ENCODE data around the gene FOXP3.

The FOXP3 gene

DNA sequence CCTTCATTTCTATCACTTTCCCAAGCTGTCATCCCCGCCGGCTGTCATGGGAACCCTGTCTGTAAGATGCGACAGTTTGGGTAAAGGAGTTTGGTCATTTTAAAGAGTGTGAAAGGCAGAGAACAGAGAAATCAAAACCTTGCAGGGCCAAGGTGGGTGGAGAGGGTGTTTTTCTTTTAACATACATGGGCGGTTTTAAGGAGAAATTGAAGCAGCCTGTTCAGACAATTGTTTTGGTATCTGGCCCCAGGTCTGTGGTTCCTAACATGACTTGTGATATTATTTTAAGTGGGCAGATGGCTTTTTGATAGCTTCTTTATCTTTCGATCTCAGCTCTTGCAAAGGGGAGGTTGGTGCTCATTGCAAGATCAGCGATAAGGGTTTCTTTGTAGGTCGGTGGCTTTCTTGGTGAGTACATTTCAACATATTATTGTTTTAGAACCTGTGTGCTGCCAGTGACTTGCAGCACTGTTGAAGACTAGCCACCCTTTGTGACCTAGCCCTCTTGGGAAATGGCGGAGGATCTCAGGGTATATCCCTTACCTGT, 8.7 kb upstream of the FOXP3 start:
- no peak for DNase-seq

DNA sequence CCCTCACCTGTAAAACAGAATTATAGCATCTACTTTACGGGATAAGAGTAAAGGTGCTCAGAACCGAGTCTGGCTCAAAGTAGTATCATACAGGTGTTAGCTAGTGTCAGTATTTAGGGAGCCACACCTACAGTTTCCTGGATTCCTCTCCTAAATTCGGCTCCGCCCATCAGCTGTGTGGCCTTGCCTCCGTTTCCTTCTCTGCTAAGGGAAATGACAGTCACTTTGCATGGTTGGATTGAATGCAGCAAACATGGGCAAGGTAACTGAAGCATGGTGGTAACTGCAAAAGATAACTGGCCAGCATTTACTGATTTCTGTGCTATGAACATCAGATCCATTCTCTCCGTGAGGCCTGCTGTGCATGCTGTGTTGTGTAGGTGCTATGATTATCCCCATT, 7.9 kb upstream of the FOXP3 start:
- DNase-seq, result no peak

- DNase-seq, result no peak
These were observed 6.8 kb upstream of the FOXP3 start for GRCh38 chrX:49271341-49271740.

DNA sequence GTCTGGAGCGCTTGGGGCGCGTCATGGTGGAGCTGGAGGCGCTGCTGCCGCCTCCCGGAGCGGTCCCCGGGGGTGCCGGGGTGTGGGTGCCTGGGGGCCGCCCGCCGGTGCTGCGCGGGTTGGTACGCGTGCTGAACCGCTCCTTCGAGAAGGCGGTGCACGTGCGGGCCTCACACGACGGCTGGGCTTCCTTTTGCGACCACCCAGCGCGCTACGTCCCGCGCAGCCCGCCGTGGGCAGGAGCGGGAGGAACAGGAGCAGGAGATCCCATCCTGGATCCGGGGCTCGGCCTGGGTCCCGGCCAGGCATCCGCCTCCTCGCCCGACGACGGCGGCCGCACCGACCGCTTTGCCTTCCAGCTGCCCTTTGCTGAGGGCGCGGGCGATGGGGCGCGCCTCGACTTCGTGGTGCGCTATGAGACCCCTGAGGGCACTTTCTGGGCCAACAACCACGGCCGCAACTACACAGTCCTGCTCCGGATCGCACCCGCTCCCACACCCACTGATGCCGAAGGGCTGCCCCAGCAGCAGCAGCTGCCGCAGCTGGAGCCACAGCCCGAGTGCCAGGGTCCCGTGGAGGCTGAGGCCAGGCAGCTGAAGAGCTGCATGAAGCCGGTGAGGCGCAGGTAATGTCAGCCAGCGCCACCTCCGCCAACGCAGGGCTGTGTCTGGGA, 5.9 kb upstream of the FOXP3 start:
- DNase-seq, result no peak

DNA sequence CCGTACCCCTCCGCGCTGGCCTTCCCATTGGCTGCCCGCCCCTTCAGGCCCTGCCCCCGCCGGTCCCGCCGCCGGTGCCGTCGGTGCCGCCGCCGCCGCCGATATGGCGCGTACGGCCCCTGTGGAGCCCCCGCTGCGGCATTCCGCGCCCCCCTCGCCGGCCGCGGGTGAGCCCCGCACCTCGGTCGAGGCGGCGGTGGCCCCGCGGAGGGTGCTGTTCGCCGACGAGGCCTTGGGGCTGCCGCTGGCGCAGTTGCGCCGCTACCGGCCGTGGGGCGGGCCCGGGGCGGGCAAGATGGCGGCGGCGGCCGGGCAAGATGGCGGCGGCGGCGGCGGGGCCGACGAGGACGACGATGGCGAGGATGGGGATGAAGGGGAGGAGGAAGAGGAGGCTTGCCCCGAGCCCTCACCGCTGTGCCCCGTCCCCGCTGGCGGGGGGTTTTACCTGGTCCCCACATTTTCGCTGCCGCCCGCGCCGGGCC, 5.3 kb upstream of the FOXP3 start, which contains the start of gene PPP1R3F:
TSS of gene PPP1R3F (plus strand) at position 27 of the 482 bp plus-strand sequence. CDS start at position 104, 77 bp downstream.
- no peak for DNase-seq

GRCh38 chrX:49269010-49269766, 4.7 kb upstream of the FOXP3 start:
- DNase-seq, result peak; percentile 99

DNA sequence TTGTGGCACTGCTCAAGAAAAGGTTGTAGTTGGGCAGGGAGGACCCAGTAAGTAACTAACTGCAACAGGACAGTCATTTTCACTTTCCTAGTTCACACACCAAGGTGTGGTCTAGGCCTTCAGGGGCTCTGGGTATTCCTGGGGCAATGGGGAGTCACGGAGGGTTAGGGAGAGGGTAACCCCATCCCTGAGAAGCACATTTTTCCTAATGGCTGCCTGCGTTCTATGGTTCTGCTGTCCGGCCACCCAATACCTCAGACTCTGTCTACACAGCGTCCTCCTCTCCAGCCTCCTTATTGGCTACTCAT, 4.1 kb upstream of the FOXP3 start:
- peak; percentile 51 for DNase-seq

- DNase-seq, result no peak
These were observed 2.3 kb upstream of the FOXP3 start for GRCh38 chrX:49266523-49267445.

DNA sequence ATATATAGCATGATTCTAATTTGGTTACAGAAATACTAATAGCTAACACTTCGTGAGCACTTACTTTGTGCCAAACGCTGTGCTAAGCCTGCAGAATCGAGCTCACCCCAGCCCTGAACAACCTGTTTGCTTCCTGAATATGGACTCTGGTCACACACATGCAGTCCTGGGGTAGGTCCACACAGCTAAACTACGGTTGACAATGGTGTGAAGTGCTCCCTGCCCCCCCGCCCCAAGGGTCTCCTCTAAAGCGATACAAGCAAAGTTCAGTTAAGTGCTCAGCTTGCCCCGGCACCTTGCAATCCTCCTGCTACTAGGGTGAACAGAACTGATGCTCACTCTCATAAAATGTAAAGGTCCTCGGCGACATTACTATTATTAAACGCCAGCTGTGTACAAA, 879 bp downstream of the FOXP3 start:
- no peak for DNase-seq

GRCh38 chrX:49262603-49263002, 1.9 kb downstream of the FOXP3 start:
- DNase-seq, result no peak

GRCh38 chrX:49260221-49260985, 4.1 kb downstream of the FOXP3 start:
- no peak for DNase-seq

GRCh38 chrX:49258749-49259124, 5.8 kb downstream of the FOXP3 start:
- no peak for DNase-seq

DNA sequence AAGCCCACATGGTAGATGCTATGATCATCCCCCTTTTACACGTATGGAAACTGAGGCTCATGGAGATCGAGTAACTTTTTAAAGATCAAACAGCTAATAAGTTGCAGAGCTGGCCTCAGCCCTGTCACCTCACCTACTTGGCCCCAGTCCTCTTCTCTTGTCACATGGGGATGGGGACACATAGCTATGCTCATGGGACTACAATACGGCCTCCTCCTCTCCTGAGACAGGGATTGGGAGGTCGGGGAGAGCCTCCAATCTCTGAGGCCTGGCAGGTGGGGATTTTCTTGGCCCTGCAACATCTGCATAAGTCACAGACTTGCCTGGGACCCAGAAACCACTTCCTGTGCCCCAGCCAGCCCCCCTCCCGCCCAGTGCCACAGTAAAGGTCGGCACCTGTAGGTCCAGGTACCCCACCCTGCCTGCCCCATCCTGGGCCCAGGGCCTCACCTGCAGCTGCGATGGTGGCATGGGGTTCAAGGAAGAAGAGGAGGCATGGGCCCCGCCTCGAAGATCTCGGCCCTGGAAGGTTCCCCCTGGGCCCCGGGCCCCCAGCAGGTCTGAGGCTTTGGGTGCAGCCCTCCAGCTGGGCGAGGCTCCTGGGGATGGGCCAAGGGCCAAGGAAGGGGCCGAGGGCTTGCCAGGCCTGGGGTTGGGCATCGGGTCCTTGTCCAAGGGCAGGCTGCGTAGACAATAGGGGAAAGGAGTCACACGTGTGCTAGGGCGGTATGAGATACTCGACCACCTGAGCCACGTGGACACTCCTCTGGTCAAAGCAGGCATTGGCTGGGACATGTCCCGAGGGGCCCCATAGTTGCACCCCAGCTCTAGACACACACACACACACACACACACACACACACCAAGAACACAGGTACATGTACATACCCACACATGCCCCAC, 6.4 kb downstream of the FOXP3 start:
- DNase-seq, result no peak

DNA sequence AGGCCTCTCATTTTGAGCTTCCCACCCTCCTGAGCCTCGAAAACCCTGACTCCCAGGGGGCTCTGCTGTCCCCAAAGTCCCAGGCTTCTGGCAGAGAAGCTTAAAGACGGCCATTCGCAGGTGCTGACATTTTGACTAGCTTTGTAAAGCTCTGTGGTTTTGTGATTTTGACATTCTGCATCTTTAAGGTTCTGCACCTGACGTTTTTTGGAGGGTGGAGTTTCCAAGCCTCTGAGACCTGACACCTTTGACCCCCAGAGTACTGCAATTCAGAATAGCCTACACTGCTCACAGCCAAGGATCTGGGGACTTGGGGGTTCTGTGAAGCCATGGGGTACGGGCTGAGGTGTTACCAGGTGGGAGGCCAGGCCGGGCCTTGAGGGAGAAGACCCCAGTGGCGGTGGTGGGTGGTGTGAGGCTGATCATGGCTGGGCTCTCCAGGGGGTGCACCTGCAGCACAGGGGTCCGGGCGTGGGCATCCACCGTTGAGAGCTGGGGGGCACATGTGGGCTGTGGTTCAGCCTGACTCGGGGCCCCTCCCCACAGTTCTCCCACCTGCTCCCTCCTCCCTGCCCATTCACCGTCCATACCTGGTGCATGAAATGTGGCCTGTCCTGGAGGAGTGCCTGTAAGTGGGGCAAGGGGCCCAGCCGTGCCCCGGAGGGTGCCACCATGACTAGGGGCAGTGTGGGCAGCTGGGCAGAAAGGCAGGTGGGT, 7.3 kb downstream of the FOXP3 start:
- DNase-seq, result no peak

GRCh38 chrX:49256268-49256995, 8.1 kb downstream of the FOXP3 start:
- DNase-seq, result no peak

- DNase-seq, result no peak
These were observed 9.9 kb downstream of the FOXP3 start for GRCh38 chrX:49254639-49255038.

- no peak for DNase-seq
These were observed 13.2 kb downstream of the FOXP3 start for GRCh38 chrX:49251325-49251724.

DNA sequence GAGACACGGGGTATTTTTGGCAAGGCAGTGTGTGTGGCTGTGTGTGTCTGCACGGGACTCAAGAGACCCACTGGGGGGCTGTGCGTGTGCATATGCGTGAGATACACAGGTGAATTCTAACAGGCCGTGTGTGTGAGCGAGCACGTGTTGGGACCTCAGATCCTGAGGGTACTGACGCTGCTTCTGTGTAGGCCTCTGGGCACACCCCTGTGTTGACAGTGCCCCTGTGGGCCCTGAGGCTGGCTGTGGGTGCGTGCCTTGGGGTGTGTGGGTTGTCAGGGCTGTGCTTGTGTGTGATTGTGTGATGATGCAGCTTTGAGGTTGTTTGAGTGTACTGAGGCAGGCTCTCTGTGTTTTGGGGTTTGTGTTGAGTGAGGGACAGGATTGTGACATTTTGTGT, 13.9 kb downstream of the FOXP3 start:
- no peak for DNase-seq

DNA sequence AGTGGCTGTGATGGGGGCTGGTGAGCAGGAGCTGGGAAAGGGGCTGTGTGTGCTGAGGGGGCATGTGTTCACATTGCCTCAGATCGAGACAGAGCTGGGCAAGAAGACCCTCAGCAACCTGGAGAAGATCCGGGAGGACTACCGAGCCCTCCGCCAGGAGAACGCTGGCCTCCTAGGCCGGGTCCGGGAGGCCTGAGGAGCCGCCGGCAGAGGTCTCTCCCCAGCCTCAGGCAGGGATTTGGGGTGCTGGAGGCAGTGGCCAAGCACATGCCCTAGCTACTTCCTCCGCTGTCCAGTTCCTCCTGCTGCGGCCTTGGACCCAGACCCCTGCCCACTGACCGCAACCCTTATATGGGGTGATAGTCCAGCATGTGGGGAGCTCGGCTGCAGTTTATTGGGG, 14.4 kb downstream of the FOXP3 start:
- DNase-seq, result no peak

DNA sequence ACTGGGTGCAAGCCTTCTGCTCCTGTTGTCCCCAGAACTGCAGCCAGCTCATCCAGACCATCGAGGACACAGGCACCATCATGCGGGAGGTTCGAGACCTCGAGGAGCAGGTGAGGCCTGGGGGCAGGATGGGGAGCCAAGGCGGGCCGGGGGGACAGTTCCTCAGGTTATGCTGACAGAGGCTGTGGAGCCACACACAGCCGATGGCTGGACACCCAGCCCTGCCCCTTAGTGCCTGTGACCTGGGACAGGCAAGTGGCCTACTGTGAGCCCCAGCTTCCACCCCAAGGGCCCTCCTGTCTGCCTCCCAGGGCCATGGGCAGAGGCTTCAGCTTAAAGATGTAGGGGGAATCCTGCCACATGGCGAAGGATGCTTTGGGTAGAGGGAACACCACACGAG, 14.9 kb downstream of the FOXP3 start:
- DNase-seq, result no peak
